GM21390 (cell line): ENCODE measurements around the gene GK2.

Experiments
- ATAC-seq: cut with Tn5 transposase; IDR thresholded peaks from one replicate; pipeline ENCODE4 v1.9.1; 2021; ENCODE audit not compliant: unreplicated experiment

The GK2 gene

GRCh38 chr4:79390890-79391289 lies 17.1 kb downstream of the GK2 start:
- no peak for ATAC-seq

- ATAC-seq, result no peak
Observed at GRCh38 chr4:79385641-79386040, 22.4 kb downstream of the GK2 start.

GRCh38 chr4:79381161-79381560 lies 26.9 kb downstream of the GK2 start:
- ATAC-seq, result no peak

- ATAC-seq, result no peak
Observed at GRCh38 chr4:79370026-79370425, 38.0 kb downstream of the GK2 start.

- no peak for ATAC-seq
Observed at GRCh38 chr4:79367096-79367495, 40.9 kb downstream of the GK2 start.

GRCh38 chr4:79366422-79366821 lies 41.6 kb downstream of the GK2 start:
- ATAC-seq, result no peak

GRCh38 chr4:79364061-79364460 lies 44.0 kb downstream of the GK2 start:
- ATAC-seq, result no peak

GRCh38 chr4:79362626-79363025 lies 45.4 kb downstream of the GK2 start:
- ATAC-seq, result no peak

- no peak for ATAC-seq
Observed at GRCh38 chr4:79360006-79360405, 48.0 kb downstream of the GK2 start.

- no peak for ATAC-seq
Observed at GRCh38 chr4:79358438-79358837, 49.6 kb downstream of the GK2 start.

GRCh38 chr4:79357365-79357764 lies 50.7 kb downstream of the GK2 start:
- ATAC-seq, result no peak
